ENCODE results near the gene ERN1.

Gene ERN1

GRCh38 chr17:64157669-64158180 lies 27.8 kb upstream of the ERN1 start:
- DNase-seq (ENCODE audit: low read depth), result no peak

DNA sequence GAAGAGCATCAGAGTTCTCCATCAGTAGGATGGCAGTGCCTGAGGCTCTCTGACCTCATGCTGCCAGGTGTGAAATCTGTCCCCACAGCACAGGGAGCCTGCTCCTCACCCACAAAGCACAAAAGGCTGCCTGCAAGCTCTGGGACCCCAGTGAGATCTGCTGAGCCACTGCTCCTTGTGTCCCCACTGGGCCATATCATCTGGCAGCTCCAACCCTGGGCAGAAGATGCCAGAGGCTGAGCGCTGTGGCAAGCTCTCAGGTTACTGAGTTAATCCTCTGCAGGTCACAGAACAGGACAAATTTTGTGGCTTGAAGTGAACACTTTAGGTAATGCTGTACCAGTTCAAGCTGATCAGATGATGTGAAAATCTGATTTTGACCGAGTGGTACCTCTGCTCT lies 26.7 kb upstream of the ERN1 start:
- no peak for DNase-seq (ENCODE audit: low read depth)

DNA sequence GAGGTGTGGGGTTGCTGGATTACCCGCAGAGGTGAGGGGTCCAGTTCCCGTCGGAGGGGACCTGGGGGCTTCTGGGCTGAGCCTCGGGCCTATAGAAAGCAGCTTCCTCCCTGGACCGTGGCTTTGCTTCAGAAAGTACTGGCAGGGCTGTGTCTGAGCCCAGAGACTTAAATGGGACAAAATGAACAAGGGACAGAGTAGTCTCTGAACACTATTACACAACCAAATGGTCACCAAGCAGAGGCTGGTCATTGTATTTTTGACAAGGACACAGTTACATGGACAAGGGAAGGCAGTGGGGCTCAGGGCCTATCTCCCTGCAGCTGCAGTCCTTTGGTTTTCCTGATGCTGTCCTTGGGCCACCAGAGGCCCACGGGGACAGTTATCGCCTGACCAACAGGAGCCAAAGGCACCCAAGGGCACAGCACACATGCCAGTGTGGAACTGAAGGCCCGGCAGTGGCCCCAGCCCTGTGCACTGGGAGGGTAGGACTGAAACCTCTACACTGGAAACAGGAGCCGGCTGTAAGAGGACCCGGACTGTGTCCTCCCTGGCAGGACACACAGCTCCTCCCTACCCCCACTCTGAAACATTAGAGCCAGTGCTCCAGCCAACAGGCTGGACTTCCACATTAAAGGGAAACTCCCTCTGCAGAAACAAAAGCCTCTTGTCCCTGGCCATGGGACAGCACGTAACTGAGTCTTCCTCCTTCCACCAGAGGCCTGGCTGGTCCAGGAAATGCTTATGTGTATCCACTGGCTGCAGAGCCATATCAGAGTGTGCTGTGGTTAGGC lies 26.0 kb upstream of the ERN1 start:
- DNase-seq (ENCODE audit: low read depth), result no peak

DNA sequence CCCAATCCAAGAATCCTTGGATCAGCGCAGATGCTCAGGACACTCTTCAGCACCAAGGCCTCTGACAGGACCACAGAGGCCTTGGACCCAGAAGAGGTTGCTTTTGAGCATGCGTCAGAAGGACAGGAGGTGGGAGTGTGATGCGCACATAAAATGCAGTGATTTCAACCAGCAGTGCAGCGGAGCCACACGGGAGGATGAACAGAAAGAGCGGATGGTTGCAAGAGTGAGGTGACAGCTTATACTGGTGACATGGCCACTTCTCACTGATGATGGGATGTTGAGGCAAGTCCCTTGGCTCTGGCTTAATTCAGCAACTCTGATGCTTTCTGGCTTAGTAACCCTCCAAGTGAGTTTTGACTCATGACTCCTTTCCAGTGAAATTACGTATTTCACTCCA lies 25.2 kb upstream of the ERN1 start:
- DNase-seq (ENCODE audit: low read depth), result no peak

GRCh38 chr17:64154717-64155116 lies 24.8 kb upstream of the ERN1 start:
- no peak for DNase-seq (ENCODE audit: low read depth)

GRCh38 chr17:64154313-64154695 lies 24.4 kb upstream of the ERN1 start:
- no peak for DNase-seq (ENCODE audit: low read depth)

GRCh38 chr17:64153565-64154312 lies 23.8 kb upstream of the ERN1 start:
- DNase-seq (ENCODE audit: low read depth), result no peak

- DNase-seq (ENCODE audit: low read depth), result no peak
These were observed 22.6 kb upstream of the ERN1 start for GRCh38 chr17:64152428-64153125.

DNA sequence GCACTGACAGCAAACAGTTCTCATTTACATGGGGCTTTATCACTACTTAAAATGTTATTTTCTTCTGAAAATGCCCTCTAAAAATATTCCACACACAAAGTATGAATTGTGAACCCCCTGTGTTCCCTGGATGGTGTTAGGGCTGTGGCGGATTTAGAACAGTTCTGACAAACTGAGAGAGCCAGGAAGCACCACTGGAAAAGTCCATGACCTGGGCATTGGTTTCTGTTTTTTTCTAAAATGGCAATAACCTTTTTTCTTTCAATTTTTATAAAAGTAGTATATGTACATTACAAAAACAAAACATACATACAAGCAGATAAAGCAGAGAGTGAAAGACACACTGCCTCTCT lies 21.0 kb upstream of the ERN1 start:
- DNase-seq (ENCODE audit: low read depth), result no peak

DNA sequence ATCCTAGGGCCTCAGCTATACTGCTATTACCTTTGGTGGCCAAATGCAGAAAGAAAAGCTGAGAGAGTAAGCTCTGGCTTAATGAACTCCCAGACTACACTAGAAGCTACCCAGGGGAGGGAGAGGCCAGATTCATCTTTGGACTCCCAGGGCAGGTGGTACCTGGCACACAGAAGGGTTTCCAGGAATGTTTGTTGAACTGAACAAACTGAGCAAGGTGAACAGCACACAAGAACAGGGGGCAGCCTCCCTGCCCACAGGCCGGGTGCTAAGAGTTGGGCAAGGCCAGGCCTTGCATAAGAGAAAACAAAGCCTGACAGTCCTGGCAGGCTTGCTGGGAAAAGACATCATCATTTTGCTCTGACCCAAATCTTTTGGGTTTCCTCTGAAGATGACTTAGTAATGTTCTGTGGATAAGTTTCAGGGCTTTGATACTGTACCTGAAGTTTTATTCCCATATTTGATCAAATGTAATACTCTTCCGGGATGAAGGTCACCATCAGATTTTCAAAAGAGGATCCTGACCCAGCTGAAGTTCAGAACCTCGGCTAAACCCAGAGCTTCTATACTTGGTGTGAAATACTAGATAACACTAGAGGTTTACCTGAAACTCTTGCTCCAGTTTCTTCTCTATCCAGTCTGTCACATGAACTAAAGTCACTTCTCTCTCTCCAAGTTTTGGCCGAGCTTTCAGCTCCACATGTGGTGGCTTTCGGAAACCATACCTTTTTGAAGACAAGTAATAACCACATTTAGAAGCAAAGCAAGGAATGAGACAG lies 20.5 kb upstream of the ERN1 start:
- DNase-seq (ENCODE audit: low read depth), result no peak

- no peak for DNase-seq (ENCODE audit: low read depth)
These were observed 19.3 kb upstream of the ERN1 start for GRCh38 chr17:64149196-64149595.

GRCh38 chr17:64148699-64149098 lies 18.8 kb upstream of the ERN1 start:
- no peak for DNase-seq (ENCODE audit: low read depth)

DNA sequence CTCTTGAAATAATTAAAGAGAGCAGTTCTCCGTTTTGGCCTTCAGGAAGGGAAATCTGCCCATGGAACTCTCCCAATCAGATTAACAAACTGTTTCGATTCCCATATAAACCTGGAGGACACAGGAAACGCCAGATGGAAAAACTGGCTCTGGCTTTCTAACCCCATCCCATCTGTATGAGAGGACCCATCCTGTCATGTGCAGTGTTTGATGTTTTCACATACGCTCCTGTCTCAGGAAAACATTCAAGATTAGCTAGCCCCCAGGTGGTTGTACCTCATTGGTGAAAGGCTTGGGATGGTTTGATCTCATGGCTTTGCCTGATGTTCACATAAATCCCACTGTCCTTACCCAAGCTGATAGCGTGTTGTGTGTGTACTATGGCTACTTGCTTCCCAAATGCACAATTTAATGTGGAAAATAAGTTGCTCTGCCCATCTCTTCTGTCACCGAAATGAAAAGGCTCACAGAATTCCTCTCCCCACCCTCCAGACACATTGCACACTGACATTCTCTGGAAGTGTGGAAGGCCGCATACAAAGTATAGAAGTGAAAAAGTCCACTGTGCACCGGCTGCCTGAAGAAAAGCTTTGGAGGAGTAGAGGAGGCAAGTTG lies 18.2 kb upstream of the ERN1 start:
- no peak for DNase-seq (ENCODE audit: low read depth)

DNA sequence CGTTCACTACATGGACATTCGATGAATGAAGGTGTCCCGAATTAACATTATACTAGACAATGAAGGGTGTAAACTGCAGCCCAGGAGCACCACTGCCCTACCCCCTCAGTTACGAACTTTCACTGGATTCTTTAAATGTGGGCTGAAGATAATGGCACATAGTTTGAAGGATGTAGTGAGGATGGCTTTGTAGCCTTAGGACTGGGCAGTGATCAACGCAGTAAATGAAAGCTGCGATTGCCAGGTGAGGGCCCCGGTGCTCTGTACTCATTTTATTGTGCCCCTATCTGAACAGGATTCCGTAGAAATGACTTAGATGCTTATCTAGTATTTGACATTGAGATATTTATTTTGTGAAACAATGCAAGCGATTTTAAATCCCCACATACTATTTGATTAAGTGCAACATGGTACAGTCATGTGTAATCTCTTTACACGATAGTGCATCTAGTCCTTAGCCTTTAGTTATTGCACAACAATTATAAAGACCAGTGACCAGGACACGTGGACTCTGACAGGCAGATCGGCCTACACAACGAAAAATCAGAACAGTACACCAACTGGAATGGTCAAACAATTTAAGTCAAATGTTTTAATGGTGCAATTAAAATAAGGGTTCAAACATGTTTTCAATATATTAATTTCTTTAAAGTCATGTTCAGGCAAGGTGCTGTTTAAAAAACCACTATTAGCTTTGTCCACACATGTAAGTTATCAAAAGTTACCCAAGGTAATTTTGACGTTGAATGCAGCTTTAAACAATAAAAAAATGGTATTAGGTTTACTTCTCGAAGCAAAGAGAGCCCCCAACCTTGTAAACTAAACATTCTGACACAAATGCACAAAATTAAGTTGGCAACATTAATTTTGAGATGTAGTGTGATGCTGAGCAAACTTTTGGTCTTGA lies 17.4 kb upstream of the ERN1 start:
- DNase-seq (ENCODE audit: low read depth), result no peak

DNA sequence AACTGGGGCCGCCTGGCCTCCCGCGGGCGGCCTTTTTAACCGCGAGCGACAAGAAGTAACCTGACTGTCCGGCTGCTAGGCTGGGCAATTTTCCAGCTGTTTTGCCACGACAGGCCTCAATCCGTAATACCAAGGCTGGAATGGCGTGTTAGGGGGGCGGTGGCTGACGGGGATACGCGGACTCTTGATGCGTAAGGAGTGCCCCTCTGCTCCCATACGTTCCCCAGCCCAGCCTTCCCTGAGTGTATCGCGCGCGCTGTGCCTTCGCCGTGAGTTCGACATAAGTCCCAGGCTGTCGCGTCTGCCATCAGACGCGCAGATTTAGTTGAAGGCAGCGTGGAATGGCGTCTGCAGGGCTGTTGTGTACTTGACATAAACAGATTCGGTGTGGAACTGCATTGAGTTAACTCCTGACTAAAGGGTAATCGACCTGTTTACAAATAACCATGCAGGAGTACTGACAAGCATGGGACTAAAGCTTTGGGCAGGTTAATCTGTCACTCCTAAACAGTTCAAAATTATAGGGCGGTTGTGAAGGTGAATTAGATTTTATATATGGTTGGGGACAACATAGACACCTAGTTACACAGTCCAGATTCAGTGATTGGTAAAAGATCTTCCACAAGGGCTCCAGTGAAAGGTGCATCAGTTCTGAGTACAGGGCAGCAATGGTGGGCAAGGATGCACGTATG lies 16.6 kb upstream of the ERN1 start:
- peak; percentile 11 for DNase-seq (ENCODE audit: low read depth)

DNA sequence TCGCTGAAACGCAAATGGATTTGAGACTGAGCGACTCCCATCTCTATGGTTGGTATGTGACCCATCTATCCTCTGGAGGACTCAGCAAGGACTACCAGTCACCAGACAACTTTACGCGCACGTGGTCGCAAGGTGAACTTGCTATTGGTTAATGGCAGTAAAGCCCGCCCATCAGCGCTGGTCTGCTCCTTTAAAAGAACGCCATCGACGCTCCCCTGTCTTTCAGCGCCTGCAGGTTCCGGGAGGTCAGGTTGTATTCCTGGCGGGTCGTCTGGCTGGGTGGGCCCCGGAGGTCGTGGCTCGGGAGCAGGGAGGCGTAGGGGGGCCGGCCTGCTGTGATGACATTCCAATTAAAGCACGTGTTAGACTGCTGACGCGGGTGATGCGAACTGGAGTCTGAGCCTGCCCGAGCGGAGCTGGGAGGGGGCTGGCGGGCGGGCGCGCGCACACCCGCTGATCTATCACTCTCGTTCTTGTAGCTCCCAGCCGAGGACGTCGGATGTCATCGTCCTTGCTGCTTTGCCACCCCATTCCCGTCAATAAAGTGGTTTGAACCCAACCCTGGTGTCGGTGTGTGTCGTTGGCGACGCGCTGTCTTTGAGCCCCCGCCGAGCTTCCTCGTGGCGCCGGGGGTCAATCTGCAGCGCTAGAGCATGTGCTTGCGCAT lies 15.9 kb upstream of the ERN1 start:
- peak; percentile 89 for DNase-seq (ENCODE audit: low read depth)

DNA sequence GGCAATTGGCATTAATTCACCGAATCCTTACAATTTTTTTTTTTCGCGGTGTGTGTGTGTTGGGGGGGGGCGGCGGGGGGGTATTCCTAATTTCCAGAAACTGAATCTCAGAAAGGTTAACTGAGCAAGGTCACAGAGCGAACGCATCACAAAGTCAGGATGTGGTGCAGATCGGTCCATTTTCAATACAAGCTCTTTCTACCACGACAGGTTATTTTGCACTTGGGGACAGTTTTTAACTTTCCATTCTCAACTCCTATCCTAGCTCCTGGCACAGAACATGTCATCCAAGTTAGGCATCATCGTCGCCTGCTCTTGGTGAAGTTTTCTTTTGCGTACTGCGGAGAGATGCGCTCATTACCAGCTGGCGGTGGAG lies 15.4 kb upstream of the ERN1 start:
- no peak for DNase-seq (ENCODE audit: low read depth)

DNA sequence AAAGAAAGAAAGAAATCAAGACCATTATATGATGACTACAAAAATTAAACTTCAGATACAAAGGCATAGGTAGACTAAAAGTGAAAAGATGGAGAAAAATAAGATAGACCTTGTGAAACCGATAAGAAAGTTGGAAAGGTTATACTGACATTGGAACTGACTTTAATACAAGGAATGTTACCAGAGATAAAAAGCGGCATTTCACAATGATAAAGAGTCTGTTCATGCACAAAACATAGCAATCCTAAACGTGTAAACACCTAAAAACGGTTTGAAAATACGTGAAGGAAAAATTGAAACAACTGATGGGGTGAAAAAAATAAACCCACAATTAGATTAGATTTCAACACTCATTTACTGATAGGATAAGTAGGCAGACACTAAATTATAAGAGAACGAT lies 9.6 kb upstream of the ERN1 start:
- no peak for DNase-seq (ENCODE audit: low read depth)

DNA sequence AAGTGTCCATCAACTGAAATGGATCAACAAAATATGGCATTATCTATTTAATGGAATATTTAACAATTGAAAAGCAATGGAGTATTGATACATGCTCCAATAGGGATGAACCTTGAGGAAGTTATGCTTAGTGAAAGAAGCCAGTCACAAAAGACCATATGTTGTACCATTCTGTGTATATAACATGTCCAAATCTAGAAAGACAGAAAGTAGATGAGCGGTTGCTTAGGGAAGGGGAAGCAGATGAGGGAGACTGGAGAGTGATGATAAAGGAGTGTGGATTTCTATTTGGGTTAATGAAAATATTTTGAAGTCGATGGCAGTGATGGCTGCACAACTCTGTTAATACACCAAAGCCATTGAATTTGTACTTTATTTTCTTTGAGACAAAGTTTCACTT lies 8.5 kb upstream of the ERN1 start:
- DNase-seq (ENCODE audit: low read depth), result no peak

DNA sequence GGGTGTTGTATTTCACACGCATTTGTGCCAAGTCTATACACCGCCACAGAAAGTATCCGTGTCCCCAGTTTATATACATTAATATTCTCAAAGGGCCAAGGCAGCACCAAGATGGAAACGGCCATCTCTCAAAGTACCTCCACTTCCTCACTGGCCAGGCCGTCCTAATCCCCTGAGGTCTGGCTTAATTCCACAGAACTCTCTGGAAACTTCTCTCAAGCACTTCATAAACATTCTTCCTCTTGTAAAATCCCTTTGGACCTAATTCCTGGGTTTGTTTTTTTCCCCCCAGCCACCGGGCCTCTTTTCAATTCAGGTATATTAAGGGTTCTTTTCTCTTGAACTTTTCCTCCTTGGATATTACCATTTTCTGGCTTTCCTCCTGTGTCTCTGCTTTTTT lies 5.1 kb upstream of the ERN1 start:
- DNase-seq (ENCODE audit: low read depth), result no peak

All from stimulated activated CD8-positive, alpha-beta memory T cell treated with anti-CD3 and anti-CD28 coated beads, Interleukin-15, amount 100 ng/mL, for 1 hour (primary cell).